Activated CD8-positive, alpha-beta memory T cell treated with anti-CD3 and anti-CD28 coated beads for 4 hours (primary cell): Measurements from ENCODE around the gene PGS1.
"Not testable (repeated sequence)": the region's sequence is repeated elsewhere in the genome, so short reads cannot be mapped to it uniquely, and the experiment has no call there.

ENCODE experiments used
- DNase-seq, 2 donors: peaks; one replicate each; pipeline ENCODE4 v3.0.0-alpha.2; 2020; ENCODE audit warnings: low read depth in 2 of 2

Gene PGS1

GRCh38 chr17:78448356-78448993, 70.0 kb downstream of the PGS1 start:
- no peak for DNase-seq

GRCh38 chr17:78449983-78450595, 71.6 kb downstream of the PGS1 start:
- DNase-seq, result no peak

- no peak for DNase-seq
Observed at GRCh38 chr17:78450696-78451345, 72.4 kb downstream of the PGS1 start.

GRCh38 chr17:78451753-78452152, 73.3 kb downstream of the PGS1 start:
- no peak for DNase-seq

- DNase-seq, result no peak
Observed at GRCh38 chr17:78454346-78454745, 75.9 kb downstream of the PGS1 start.

- no peak for DNase-seq
Observed at GRCh38 chr17:78458091-78458490, 79.6 kb downstream of the PGS1 start.

- DNase-seq, result no peak
Observed at GRCh38 chr17:78458736-78459335, 80.4 kb downstream of the PGS1 start.

- no peak for DNase-seq
Observed at GRCh38 chr17:78459696-78460095, 81.2 kb downstream of the PGS1 start.

GRCh38 chr17:78460176-78460675, 81.8 kb downstream of the PGS1 start:
- no peak for DNase-seq

GRCh38 chr17:78460951-78461798, 82.7 kb downstream of the PGS1 start:
- DNase-seq, result no peak

- no peak for DNase-seq
Observed at GRCh38 chr17:78461799-78462053, 83.3 kb downstream of the PGS1 start.

- no peak for DNase-seq
Observed at GRCh38 chr17:78462148-78462547, 83.7 kb downstream of the PGS1 start.

GRCh38 chr17:78466109-78466785, 87.8 kb downstream of the PGS1 start:
- DNase-seq, result not testable (repeated sequence)

- DNase-seq, result no peak
Observed at GRCh38 chr17:78466786-78467715, 88.6 kb downstream of the PGS1 start.

GRCh38 chr17:78468366-78468765, 89.9 kb downstream of the PGS1 start:
- DNase-seq, result no peak

GRCh38 chr17:78469443-78469842, 91.0 kb downstream of the PGS1 start:
- no peak for DNase-seq

GRCh38 chr17:78471635-78472034, 93.2 kb downstream of the PGS1 start:
- no peak for DNase-seq

- no peak for DNase-seq
Observed at GRCh38 chr17:78472035-78472905, 93.8 kb downstream of the PGS1 start.

- DNase-seq, result no peak
Observed at GRCh38 chr17:78473951-78474613, 95.6 kb downstream of the PGS1 start.
